Endothelial cell of umbilical vein (primary cell): ENCODE data around the gene RFC3. TPM values are rescaled to one million over a fixed set of nuclear protein-coding genes. Genes with fewer than 3 reads are reported as not detected.

ENCODE experiments used
- BruUV-seq: library from RNA; stranded (reverse); fragments of 400-500 nt; replicated peaks from 2 replicates; lab custom pipeline; 2021; lab: Mats Ljungman, UMichigan
- CTCF ChIA-PET: fragments of 300-600, 350-600 bp; sonication (Branson Sonifier 250); formaldehyde crosslinking; loops from one replicate; lab custom pipeline; 2021; ENCODE audit warnings: antibody characterized with exemption, inconsistent platforms; lab: Charles Lee
- POLR2A ChIA-PET: fragments of 300-600, 350-600 bp; sonication (Branson Sonifier 250); formaldehyde crosslinking; loops from one replicate; lab custom pipeline; 2021; ENCODE audit warnings: antibody characterized with exemption, inconsistent platforms; lab: Charles Lee
- DNase-seq: peaks from one replicate; pipeline ENCODE4 v3.0.0-alpha.2; 2011; ENCODE audit warnings: low read depth, low spot score
- FAIRE-seq: peaks from 2 replicates; lab custom pipeline; 2011; peaks lifted over from hg19 to GRCh38; lab: Jason Lieb, UNC
- H2AFZ ChIP-seq: 2 replicates; pipeline ENCODE4 v1.6.0; 2012; ENCODE audit warnings: low read depth, low read length, control low read depth, inconsistent platforms
- H3K27ac ChIP-seq: 2 replicates; pipeline ENCODE4 v1.5.1; 2011; ENCODE audit warnings: low read depth, mild to moderate bottlenecking, control low read depth, low read length, moderate library complexity; ENCODE audit not compliant: insufficient read depth
- H3K27me3 ChIP-seq, 2 experiments: 2 replicates each; pipeline versions ENCODE4 v1.6.0 to v1.6.1; 2011; ENCODE audit warnings: low read length in 2 of 2, mixed read lengths in 1 of 2; ENCODE audit not compliant: control insufficient read depth in 2 of 2, insufficient read depth in 2 of 2
- H3K36me3 ChIP-seq, 2 experiments: 2 replicates in 1 of 2; 3 replicates in 1 of 2; pipeline ENCODE4 v1.5.1; 2011; ENCODE audit warnings: low read length in 2 of 2, mild to moderate bottlenecking in 1 of 2, moderate library complexity in 1 of 2; ENCODE audit not compliant: control insufficient read depth in 2 of 2, insufficient read depth in 2 of 2; ENCODE audit errors: extremely low read depth in 1 of 2
- H3K4me1 ChIP-seq: 3 replicates; pipeline ENCODE4 v1.5.1; 2011; ENCODE audit warnings: mild to moderate bottlenecking, low read length; ENCODE audit not compliant: control insufficient read depth, insufficient read depth; ENCODE audit errors: extremely low read depth
- H3K4me2 ChIP-seq: 2 replicates; pipeline ENCODE4 v1.6.1; 2011; ENCODE audit warnings: low read length, control low read depth, mixed read lengths; ENCODE audit not compliant: insufficient read depth
- H3K4me3 ChIP-seq, 3 experiments: fragments of 200-600 bp in 1 of 3; sonication (generic), shearing (Covaris generic) in 1 of 3; replicated peaks in 1 of 3; 2 replicates each; pipeline ENCODE4 v1.5.1; 2011 to 2016; ENCODE audit warnings: control low read depth in 3 of 3, low read length in 3 of 3, mild to moderate bottlenecking in 2 of 3, inconsistent platforms in 1 of 3, low read depth in 1 of 3, moderate library complexity in 1 of 3; ENCODE audit not compliant: insufficient read depth in 1 of 3
- H3K79me2 ChIP-seq: 2 replicates; pipeline ENCODE4 v1.6.0; 2012; ENCODE audit warnings: low read length, inconsistent platforms; ENCODE audit not compliant: control insufficient read depth, insufficient read depth
- H3K9ac ChIP-seq: replicated peaks from 2 replicates; pipeline ENCODE3; 2011; ENCODE audit warnings: low read length, control low read depth; ENCODE audit not compliant: insufficient read depth; ENCODE audit errors: extremely low read depth
- H3K9me1 ChIP-seq: replicated peaks from 3 replicates; pipeline ENCODE4 v1.6.0; 2011; ENCODE audit warnings: mild to moderate bottlenecking, low read length; ENCODE audit not compliant: control insufficient read depth, insufficient read depth; ENCODE audit errors: extremely low read depth
- H3K9me3 ChIP-seq: replicated peaks from 2 replicates; pipeline ENCODE4 v1.5.1; 2012; ENCODE audit warnings: low read length, inconsistent platforms; ENCODE audit not compliant: control insufficient read depth, insufficient read depth
- H4K20me1 ChIP-seq: replicated peaks from 2 replicates; pipeline ENCODE3; 2011; ENCODE audit warnings: mild to moderate bottlenecking, low read length; ENCODE audit not compliant: control insufficient read depth, insufficient read depth; ENCODE audit errors: extremely low read depth
- GATA2 ChIP-seq: IDR thresholded peaks from 2 replicates; pipeline ENCODE4 v1.7.0; 2011; ENCODE audit warnings: low read depth, mild to moderate bottlenecking, moderate library complexity, mixed read lengths, low read length; ENCODE audit not compliant: insufficient read length, insufficient read depth
- JUN ChIP-seq: IDR thresholded peaks from 2 replicates; pipeline ENCODE4 v1.6.1; 2011; ENCODE audit warnings: borderline replicate concordance, low read depth; ENCODE audit not compliant: insufficient read length, insufficient read depth
- MYC ChIP-seq: IDR thresholded peaks from one replicate; pipeline ENCODE4 v1.6.1; 2011; ENCODE audit warnings: mild to moderate bottlenecking, low read depth, low read length
- POLR2A ChIP-seq: IDR thresholded peaks from 2 replicates; pipeline ENCODE4 v1.6.1; 2012; ENCODE audit warnings: low read depth, mild to moderate bottlenecking, control low read depth, low read length
- POLR2AphosphoS5 ChIP-seq: IDR thresholded peaks from 2 replicates; pipeline ENCODE4 v1.6.1; 2012; ENCODE audit warnings: low read depth, mild to moderate bottlenecking, control low read depth, low read length, moderate library complexity; ENCODE audit not compliant: insufficient read depth
- dilution Hi-C: fragments of 300-500 bp; cut with MboI; formaldehyde crosslinking; loops from one replicate; pipeline ENCODE4 v1.15.0; 2019; ENCODE audit warnings: low sequenced_read_pairs; ENCODE audit not compliant: extremely low pct_ligation_motif_present
- intact Hi-C: fragments of 100-400 bp; cut with micrococcal nuclease; formaldehyde crosslinking; loops from one replicate; pipeline ENCODE4 v1.10.0; 2022
- polyA plus RNA-seq, 4 experiments: library from polyadenylated mRNA; depleted of rRNA in 3 of 4; stranded (reverse) in 3 of 4; unstranded in 1 of 4; fragments of >200 nt; gene quantifications; 2 replicates each; pipeline versions ENCODE4 v1.2.1 to v1.2.3, GENCODE V29; 2011 to 2012; ENCODE audit warnings: missing spikeins in 1 of 4
- total RNA-seq: library from RNA; stranded (reverse); gene quantifications from 2 replicates; pipeline ENCODE4 v1.2.3, GENCODE V29; 2021
- TF ChIP-seq, protein P1 (sequence below), 2 donors: IDR thresholded peaks; 1 replicate in 1 of 2; 2 replicates in 1 of 2; pipeline ENCODE4 v1.5.1; 2011; ENCODE audit warnings: low read length in 2 of 2, mild to moderate bottlenecking in 2 of 2, moderate library complexity in 2 of 2, control low read depth in 1 of 2, inconsistent platforms in 1 of 2, low read depth in 1 of 2; ENCODE audit not compliant: insufficient read depth in 1 of 2; ENCODE audit errors: extremely low read depth in 1 of 2
- TF ChIP-seq, protein P2 (sequence below): IDR thresholded peaks from 2 replicates; pipeline ENCODE4 v1.6.1; 2011; ENCODE audit not compliant: insufficient read depth, insufficient read length

RFC3 gene
- total and polyA plus RNA-seq, 2 donors (not counting 3 experiments of a cell fraction or from before 2014, with no cell fraction given) = 7.3 to 17.9 TPM

DNA sequence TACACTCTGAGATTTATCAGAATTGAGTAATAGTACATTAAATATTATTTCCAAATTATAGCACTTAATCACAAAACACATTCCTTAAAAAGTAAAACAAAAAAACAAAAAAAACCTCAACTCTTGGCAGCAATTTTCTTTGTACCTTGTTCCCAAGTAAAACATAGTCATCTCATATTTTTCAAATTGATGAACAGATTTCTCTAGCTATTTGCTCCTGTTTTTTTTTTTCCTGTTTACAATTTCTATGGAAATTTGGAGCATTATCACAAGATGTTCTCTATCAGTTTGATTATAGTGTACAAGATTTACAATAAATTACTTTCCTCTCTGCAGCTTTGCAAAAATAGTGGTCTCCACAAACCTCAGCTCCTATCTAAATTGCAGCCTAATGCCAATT is 25.0 kb downstream of the RFC3 start:
- TF ChIP-seq, protein P1, sequence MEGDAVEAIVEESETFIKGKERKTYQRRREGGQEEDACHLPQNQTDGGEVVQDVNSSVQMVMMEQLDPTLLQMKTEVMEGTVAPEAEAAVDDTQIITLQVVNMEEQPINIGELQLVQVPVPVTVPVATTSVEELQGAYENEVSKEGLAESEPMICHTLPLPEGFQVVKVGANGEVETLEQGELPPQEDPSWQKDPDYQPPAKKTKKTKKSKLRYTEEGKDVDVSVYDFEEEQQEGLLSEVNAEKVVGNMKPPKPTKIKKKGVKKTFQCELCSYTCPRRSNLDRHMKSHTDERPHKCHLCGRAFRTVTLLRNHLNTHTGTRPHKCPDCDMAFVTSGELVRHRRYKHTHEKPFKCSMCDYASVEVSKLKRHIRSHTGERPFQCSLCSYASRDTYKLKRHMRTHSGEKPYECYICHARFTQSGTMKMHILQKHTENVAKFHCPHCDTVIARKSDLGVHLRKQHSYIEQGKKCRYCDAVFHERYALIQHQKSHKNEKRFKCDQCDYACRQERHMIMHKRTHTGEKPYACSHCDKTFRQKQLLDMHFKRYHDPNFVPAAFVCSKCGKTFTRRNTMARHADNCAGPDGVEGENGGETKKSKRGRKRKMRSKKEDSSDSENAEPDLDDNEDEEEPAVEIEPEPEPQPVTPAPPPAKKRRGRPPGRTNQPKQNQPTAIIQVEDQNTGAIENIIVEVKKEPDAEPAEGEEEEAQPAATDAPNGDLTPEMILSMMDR (IDR thresholded peaks at IDR 0.05; ENCODE audit: extremely low read depth in 1 of 2, insufficient read depth in 1 of 2, low read depth in 1 of 2, low read length in 2 of 2) = no peak
- TF ChIP-seq GATA2 (no peak), POLR2A (no peak), JUN (no peak), MYC (no peak), POLR2AphosphoS5 (no peak)
- TF ChIP-seq, protein P2, sequence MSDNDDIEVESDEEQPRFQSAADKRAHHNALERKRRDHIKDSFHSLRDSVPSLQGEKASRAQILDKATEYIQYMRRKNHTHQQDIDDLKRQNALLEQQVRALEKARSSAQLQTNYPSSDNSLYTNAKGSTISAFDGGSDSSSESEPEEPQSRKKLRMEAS = no peak
- Histone ChIP-seq H3K9me3 (no peaks in the 10 kb centered on the region), H2AFZ (no peak overlapping the region), H4K20me1 (no peaks in the 10 kb centered on the region), H3K79me2 (no peaks in the 10 kb centered on the region), H3K36me3 (no peaks in the 10 kb centered on the region), H3K9me1 (no peaks in the 10 kb centered on the region), H3K27me3 (no peaks in the 10 kb centered on the region), H3K27ac (no peak overlapping the region), H3K4me3 (no peak overlapping the region), H3K4me2 (no peak overlapping the region), H3K9ac (no peak overlapping the region), H3K4me1 (no peaks in the 10 kb centered on the region)
- dilution Hi-C loops (no loop called here), intact Hi-C loops (no loop called here)
- ChIA-PET POLR2A (no interaction called here), CTCF (interaction anchor here (1.2 kb wide), 1 partner anchor 43 kb away, joined by 3 read pairs; no protein-coding TSS in a partner anchor)
- DNase-seq (no peak), FAIRE-seq (no peak)
- no TSS peak for BruUV-seq
